Thyroid gland (tissue), 4 donors: Measurements from ENCODE around the gene ARHGAP24.

ENCODE experiments used
- POLR2A ChIP-seq, 2 donors: fragments of 450-650 bp; IDR thresholded peaks; one replicate each; pipeline ENCODE4 v1.6.1; 2017; ENCODE audit warnings: antibody characterized with exemption in 2 of 2, mild to moderate bottlenecking in 2 of 2, moderate library complexity in 1 of 2
- TF ChIP-seq, protein P1 (sequence below), 6 experiments: fragments of 200-600 bp in 3 of 6; fragments of 450-650 bp in 3 of 6; sonication (generic) in 3 of 6; IDR thresholded peaks; one replicate each; pipeline ENCODE4 v1.5.1; 2016 to 2019; ENCODE audit warnings: antibody characterized with exemption in 6 of 6, mild to moderate bottlenecking in 2 of 6, inconsistent platforms in 1 of 6, moderate library complexity in 1 of 6

DNA sequence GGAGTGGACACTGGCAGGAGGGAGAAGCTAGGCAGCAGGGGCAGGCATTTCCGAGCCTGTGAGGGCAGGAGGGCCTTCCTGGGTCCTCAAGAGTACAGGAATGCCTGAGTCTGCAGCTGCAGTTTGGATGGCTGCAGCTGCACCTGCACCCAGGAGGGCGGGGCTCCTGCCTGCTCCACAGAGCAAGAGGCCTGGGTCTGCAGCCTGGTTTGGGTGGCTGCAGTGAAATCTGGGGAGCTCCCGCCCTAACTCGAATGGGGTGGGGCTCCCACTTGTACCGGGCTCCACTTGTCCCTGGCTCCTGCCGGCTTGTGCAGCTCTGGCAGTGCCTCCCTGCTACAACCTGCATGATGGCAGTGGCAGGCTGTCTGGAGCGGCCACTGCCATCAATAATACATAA is 436.0 kb downstream of the ARHGAP24 start:
- TF ChIP-seq, protein P1, sequence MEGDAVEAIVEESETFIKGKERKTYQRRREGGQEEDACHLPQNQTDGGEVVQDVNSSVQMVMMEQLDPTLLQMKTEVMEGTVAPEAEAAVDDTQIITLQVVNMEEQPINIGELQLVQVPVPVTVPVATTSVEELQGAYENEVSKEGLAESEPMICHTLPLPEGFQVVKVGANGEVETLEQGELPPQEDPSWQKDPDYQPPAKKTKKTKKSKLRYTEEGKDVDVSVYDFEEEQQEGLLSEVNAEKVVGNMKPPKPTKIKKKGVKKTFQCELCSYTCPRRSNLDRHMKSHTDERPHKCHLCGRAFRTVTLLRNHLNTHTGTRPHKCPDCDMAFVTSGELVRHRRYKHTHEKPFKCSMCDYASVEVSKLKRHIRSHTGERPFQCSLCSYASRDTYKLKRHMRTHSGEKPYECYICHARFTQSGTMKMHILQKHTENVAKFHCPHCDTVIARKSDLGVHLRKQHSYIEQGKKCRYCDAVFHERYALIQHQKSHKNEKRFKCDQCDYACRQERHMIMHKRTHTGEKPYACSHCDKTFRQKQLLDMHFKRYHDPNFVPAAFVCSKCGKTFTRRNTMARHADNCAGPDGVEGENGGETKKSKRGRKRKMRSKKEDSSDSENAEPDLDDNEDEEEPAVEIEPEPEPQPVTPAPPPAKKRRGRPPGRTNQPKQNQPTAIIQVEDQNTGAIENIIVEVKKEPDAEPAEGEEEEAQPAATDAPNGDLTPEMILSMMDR (IDR thresholded peaks at IDR 0.05): no peak
- TF ChIP-seq POLR2A (IDR thresholded peaks at IDR 0.05): no peak
